ENCODE data around the gene CASQ2. TPM values are rescaled to one million over a fixed set of nuclear protein-coding genes. Genes with fewer than 3 reads are reported as not detected.

The CASQ2 gene
- total and polyA plus RNA-seq, 2 of the 13 experiments (the other 11 are each of a cell fraction or from before 2014, with no cell fraction given), result not detected

- Histone ChIP-seq H4K20me1 (ENCODE audit: insufficient read depth, low read length) (no peaks in the 10 kb centered on the region), H3K27ac (ENCODE audit: extremely low read length, insufficient read depth, low read length) (no peak overlapping the region), H3K79me2 (ENCODE audit: insufficient read depth, low read length) (no peaks in the 10 kb centered on the region), H3K27me3 (ENCODE audit: control insufficient read depth in 1 of 2, insufficient read depth in 2 of 2, low read length in 2 of 2) (no peaks in the 10 kb centered on the region), H3K9ac (ENCODE audit: insufficient read depth, low read depth, low read length) (no peak overlapping the region), H3K36me3 (replicated peaks in 1 of 2; ENCODE audit: control insufficient read depth in 1 of 2, insufficient read depth in 2 of 2, low read length in 2 of 2) (no peaks in the 10 kb centered on the region), H3K4me3 (replicated peaks in 1 of 3; ENCODE audit: insufficient read depth in 1 of 3, low read depth in 2 of 3, low read length in 3 of 3) (no peak overlapping the region), H3K4me1 (ENCODE audit: insufficient read depth, low read length) (peaks cover 52% of the 10 kb centered on the region), H2AFZ (ENCODE audit: low read length) (no peak overlapping the region), H3K9me3 (ENCODE audit: low read length) (no peaks in the 10 kb centered on the region), H3K4me2 (ENCODE audit: low read depth, low read length) (no peak overlapping the region)
- ChIA-PET POLR2A (no interaction called here), CTCF (ENCODE audit: low intra/inter-chr PET ratio, low total read pairs) (no interaction called here)
- DNase-seq (ENCODE audit: low spot score) (no peak), ATAC-seq (no peak), FAIRE-seq (no peak)
- in situ Hi-C loops (cut with HindIII; ENCODE audit: extremely low pct_ligation_motif_present, low pct_unique_long_range_greater_than_20kb) (no loop called here), intact Hi-C loops (cut with micrococcal nuclease; ENCODE audit: unreplicated experiment) (no loop called here)
- 25% methylated on average over 3 of the region's 3 CpGs for WGBS (ENCODE audit: low lambda C conversion rate)
- no TSS peak for BruUV-seq (replicated peaks)
- TF ChIP-seq RBM39 (IDR thresholded peaks at IDR 0.05; ENCODE audit: low read depth, low read length, poor library complexity, severe bottlenecking) (no peak), FOXK1 (CRISPR knock-in tag; IDR thresholded peaks at IDR 0.05; ENCODE audit: borderline replicate concordance, low read depth) (no peak), BHLHE40 (IDR thresholded peaks at IDR 0.05; ENCODE audit: low read length) (no peak), ZSCAN21 (CRISPR knock-in tag; IDR thresholded peaks at IDR 0.05; ENCODE audit: borderline replicate concordance) (no peak), ZNF691 (CRISPR knock-in tag; IDR thresholded peaks at IDR 0.05; ENCODE audit: borderline replicate concordance, low read depth) (no peak), ZNF180 (CRISPR knock-in tag; IDR thresholded peaks at IDR 0.05; ENCODE audit: borderline replicate concordance, low read depth) (no peak)
Measured at GRCh38 chr1:115726161-115726560, 42.4 kb downstream of the CASQ2 start.

GRCh38 chr1:115725600-115725999 is 42.9 kb downstream of the CASQ2 start:
- Histone ChIP-seq H3K27me3 (ENCODE audit: control insufficient read depth in 1 of 2, insufficient read depth in 2 of 2, low read length in 2 of 2) (no peaks in the 10 kb centered on the region), H3K4me3 (replicated peaks in 1 of 3; ENCODE audit: insufficient read depth in 1 of 3, low read depth in 2 of 3, low read length in 3 of 3) (no peak overlapping the region), H3K4me2 (ENCODE audit: low read depth, low read length) (no peak overlapping the region), H3K4me1 (ENCODE audit: insufficient read depth, low read length) (peaks cover 52% of the 10 kb centered on the region), H2AFZ (ENCODE audit: low read length) (no peak overlapping the region), H3K36me3 (replicated peaks in 1 of 2; ENCODE audit: control insufficient read depth in 1 of 2, insufficient read depth in 2 of 2, low read length in 2 of 2) (no peaks in the 10 kb centered on the region), H4K20me1 (ENCODE audit: insufficient read depth, low read length) (no peaks in the 10 kb centered on the region), H3K9ac (ENCODE audit: insufficient read depth, low read depth, low read length) (no peak overlapping the region), H3K27ac (ENCODE audit: extremely low read length, insufficient read depth, low read length) (no peak overlapping the region), H3K79me2 (ENCODE audit: insufficient read depth, low read length) (no peaks in the 10 kb centered on the region), H3K9me3 (ENCODE audit: low read length) (no peaks in the 10 kb centered on the region)
- no peak for DNase-seq (ENCODE audit: low spot score)
- BruUV-seq (replicated peaks), result no TSS peak
- ATAC-seq, result no peak
- ChIA-PET POLR2A (no interaction called here), CTCF (ENCODE audit: low intra/inter-chr PET ratio, low total read pairs) (no interaction called here)
- in situ Hi-C loops (cut with HindIII; ENCODE audit: extremely low pct_ligation_motif_present, low pct_unique_long_range_greater_than_20kb), result no loop called here
- no peak for FAIRE-seq
- intact Hi-C loops (cut with micrococcal nuclease; ENCODE audit: unreplicated experiment), result no loop called here
- WGBS (ENCODE audit: low lambda C conversion rate), result 73% methylated on average over 2 of the region's 2 CpGs
- no peak for TF ChIP-seq ZNF24 (IDR thresholded peaks at IDR 0.05)
- no peak for TF ChIP-seq IRF1 (CRISPR knock-in tag; IDR thresholded peaks at IDR 0.05; ENCODE audit: low read depth)
- no peak for TF ChIP-seq HOXA3 (CRISPR knock-in tag; IDR thresholded peaks at IDR 0.05)
- no peak for TF ChIP-seq ZBTB20 (CRISPR knock-in tag; IDR thresholded peaks at IDR 0.05; ENCODE audit: borderline replicate concordance, low read depth)
- TF ChIP-seq FOXP1 (IDR thresholded peaks at IDR 0.05), result no peak
- TF ChIP-seq FOXP1 (CRISPR knock-in tag; IDR thresholded peaks at IDR 0.05), result no peak
- TF ChIP-seq SOX5 (CRISPR knock-in tag; IDR thresholded peaks at IDR 0.05; ENCODE audit: borderline replicate concordance), result no peak
- TF ChIP-seq HNF1A (IDR thresholded peaks at IDR 0.05; ENCODE audit: low read depth), result no peak
- no peak for TF ChIP-seq HNF1A (CRISPR knock-in tag; IDR thresholded peaks at IDR 0.05; ENCODE audit: borderline replicate concordance)
